Stimulated activated CD8-positive, alpha-beta memory T cell treated with anti-CD3 and anti-CD28 coated beads, Interleukin-7, amount 100 ng/mL, for 48 hours (primary cell): ENCODE results near the gene ADAMTSL1.
"Not testable (repeated sequence)": the region's sequence is repeated elsewhere in the genome, so short reads cannot be mapped to it uniquely, and the experiment has no call there.

ENCODE experiments used
- DNase-seq, 2 donors: peaks; one replicate each; pipeline ENCODE4 v3.0.0-alpha.2; 2020; ENCODE audit warnings: low read depth in 1 of 2; ENCODE audit errors: extremely low read depth in 1 of 2

The ADAMTSL1 gene

GRCh38 chr9:18922161-18922885 is 448.4 kb downstream of the ADAMTSL1 start:
- no peak for DNase-seq

DNA sequence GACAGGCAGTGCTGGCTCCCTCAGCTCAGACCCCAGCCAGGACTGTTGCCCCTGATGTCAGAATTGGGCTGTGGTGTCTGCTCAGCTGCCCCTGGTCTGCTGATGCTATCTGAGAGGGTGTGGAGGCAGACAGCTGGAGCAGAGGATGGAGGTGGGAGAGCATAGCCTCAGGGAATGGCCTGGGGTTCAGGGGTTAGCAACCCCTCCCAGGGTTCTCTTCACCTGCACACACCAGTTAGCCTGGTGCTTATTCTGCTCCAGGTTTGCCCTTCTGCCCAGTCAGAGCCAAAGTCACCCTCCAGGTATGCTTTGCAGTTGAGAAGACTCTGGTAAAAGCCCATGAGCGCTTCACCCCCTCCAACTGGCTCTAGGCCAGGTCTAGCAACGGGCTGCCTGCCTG is 449.2 kb downstream of the ADAMTSL1 start:
- DNase-seq, result no peak

DNA sequence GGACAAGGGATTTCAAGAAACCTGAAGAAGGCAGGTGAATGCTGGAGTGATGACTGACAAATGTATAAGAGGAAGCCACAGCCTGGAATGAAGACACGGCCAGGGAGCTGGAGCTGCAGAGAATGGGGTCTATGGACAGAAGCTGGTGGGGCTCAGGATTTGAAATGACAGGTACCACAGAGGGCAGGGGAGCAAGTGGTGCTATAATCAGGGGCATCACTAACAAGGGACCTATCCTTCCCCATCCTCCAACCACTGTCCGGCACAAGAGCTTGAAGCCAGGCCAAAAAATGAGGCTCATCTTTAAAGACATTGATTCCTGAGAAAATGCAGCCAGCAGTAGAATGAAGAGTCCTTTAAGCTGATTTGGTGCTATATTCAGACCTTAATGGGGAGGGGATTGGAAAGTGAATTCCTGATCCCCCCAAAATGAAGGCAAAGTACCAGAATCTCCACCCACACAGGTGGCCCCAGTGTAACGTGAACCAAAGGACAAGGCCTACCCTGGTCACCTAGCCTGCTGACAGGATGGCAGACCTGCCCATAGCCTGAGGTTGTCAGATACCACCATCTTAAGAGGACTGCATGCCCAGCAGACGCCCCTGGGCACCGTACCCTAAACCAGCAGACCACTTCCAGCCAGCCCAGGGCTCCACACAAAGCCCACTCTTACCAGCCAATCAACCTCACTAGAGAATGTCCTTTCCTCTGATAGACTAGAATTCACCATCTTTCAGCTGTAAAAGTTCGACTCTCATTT is 449.9 kb downstream of the ADAMTSL1 start:
- no peak for DNase-seq

DNA sequence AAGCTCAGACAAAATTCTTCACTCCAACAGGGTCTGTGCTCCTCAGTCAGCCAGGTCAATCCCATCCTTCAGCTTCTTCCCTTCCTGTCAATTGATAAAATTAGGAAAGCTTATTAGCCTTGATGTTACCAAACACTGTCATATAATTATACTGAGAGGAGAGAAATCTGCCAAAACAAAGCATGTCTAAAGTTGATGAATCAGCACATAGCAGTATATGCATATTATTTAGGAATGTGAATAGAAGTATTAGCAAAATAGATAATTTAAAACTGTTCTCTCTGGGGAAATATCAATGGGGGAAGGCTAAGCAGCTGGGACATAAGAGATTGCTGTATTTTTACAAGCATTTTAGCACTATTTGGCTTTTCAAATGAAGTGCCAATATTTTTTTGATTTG is 451.9 kb downstream of the ADAMTSL1 start:
- no peak for DNase-seq

DNA sequence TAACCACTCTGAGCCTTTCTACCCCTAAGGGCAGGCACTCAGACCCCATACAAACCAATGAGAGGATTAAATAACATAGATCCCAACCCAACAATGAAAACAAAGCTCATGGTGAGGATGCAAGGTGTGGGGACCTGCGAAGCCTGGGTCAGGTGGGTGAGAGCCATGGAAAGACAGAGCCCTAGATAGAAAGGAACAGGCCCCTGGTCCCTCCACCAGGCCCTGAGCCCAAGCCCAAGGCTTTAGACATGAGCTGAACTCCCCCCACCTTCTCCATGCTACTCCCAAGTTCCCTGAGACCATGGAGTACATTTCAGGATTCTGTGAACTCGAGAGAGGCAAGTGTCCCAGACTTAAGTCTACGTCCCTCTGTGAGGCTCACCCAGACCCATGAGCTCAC is 452.6 kb downstream of the ADAMTSL1 start:
- DNase-seq, result no peak

DNA sequence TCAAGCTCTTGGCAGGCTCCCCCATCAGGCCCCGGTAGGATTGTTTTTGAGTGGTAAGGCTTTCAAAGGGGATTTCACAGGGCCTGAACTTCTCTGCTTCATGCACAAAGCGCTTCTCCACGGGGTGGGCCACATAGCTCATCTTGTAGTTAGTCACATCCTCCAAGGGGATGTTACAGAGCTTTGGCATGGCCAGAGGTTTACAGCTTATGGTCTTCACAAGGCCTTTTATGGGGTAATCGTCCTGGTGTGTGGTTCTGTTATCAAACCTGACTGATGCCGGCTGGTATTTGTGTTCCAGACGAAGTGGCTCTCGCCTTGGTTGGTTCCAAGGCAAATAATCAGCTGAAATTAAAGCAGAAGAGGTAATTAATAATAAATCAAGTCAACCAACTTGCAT is 454.8 kb downstream of the ADAMTSL1 start:
- DNase-seq, result no peak

GRCh38 chr9:18930611-18931010 is 456.7 kb downstream of the ADAMTSL1 start:
- not testable (repeated sequence) for DNase-seq

DNA sequence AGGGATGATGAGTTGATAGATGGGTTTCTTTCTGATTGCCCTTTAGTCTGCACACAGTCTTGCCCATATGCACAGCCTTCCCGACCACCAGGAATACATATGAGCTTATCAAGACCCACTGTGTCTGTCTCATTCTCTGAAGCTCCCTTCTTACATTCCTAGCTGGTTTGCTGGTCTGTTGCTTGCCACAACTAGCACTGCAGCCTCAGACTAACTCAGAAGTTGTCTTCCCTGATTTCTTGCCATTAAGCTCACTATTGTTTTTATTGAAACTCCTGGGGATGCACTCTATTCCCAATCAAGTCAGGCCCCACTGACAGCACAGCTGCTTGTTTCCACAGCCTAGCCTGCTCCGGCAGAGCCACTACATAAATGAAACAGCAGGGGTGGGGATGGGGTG is 461.6 kb downstream of the ADAMTSL1 start:
- no peak for DNase-seq

GRCh38 chr9:18936094-18936871 is 462.3 kb downstream of the ADAMTSL1 start:
- DNase-seq, result no peak

- DNase-seq, result no peak
Observed at GRCh38 chr9:18939943-18940342, 466.0 kb downstream of the ADAMTSL1 start.

DNA sequence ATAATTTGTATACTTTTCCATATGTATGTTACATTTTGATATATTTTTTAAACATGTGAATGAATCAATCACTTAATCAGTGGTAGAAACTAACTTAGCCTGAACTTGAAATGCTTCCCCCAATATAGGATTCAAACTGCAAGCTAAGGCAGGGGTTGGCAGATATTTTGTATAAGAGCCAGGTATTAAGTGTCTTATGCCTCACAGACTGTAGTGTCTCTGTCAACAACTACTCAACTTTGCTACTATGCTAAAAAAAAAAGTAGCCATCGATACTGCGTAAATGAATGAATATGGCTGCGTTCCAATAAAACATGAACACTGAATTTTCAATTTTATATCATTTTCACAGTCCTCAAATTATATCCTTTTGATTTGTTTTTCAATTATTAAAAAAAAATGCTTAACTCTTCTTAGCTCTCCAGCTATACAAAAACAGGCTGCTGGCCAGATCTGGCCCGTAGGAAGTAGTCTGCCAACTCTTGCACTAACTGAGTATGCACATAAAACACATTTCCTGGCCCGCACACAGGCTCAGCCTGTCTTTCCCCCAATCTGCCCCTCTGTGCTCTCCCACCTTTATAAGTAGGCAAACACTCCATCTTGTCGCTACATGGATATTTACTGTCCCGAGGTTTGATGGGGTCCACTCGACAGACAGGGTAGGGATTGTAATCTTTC is 467.2 kb downstream of the ADAMTSL1 start:
- no peak for DNase-seq

GRCh38 chr9:18942801-18943200 is 468.8 kb downstream of the ADAMTSL1 start:
- DNase-seq, result no peak

DNA sequence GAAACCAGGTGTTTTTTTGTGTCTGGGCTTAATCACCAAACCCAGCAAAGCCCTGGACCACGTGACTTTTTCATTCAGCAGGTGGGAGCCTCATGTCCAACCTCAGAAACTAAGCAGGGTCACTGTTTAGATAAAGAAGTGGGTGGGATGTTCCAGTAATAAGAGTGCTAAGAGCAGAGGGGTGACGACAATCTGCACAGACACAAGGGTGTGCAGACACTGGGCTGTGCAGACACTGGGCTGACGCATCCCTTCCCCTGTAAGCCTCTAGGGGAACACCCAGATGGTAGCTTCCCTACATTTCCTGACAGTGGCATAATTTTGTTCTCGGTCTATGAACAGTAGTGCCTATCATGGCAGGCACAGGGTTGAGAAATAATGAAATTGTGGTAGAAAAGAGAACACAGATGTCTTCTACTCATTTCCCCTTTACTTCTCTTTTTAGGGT is 474.0 kb downstream of the ADAMTSL1 start:
- no peak for DNase-seq

- DNase-seq, result no peak
Observed at GRCh38 chr9:18951936-18952335, 478.0 kb downstream of the ADAMTSL1 start.

DNA sequence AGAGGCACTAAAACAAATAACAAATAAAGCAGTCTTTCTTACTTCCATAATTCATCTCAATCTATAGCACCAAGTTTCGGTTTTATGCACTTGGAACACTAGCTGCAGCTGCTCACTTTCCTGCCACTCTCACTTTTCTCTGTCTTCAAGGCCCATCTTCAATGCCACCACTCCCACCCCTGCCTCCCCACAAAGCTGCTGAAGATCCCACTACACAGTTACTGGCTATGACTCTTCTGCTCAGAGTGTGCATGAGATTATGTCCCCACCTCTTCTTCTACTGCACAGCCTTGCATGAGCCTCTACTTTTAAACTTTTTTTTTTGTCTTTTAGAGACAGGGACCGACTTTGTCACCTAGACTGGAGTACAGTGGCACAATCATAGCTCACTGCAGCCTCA is 481.7 kb downstream of the ADAMTSL1 start:
- DNase-seq, result no peak
